KOPT-K1 (cell line): ENCODE measurements around the gene NLK.
"Not testable (repeated sequence)": the region's sequence is repeated elsewhere in the genome, so short reads cannot be mapped to it uniquely, and the experiment has no call there.

Experiments
- H3K27ac ChIP-seq: fragments of 200-600 bp; sonication (generic); 2 replicates; pipeline ENCODE4 v1.5.1; 2016; ENCODE audit warnings: antibody characterized with exemption, mild to moderate bottlenecking, low read depth, low read length; ENCODE audit not compliant: poor library complexity, severe bottlenecking
- H3K36me3 ChIP-seq: fragments of 200-600 bp; sonication (generic); 2 replicates; pipeline ENCODE4 v1.5.1; 2017; ENCODE audit warnings: antibody characterized with exemption, mild to moderate bottlenecking, low read length, moderate library complexity; ENCODE audit not compliant: insufficient read depth
- H3K9me3 ChIP-seq: fragments of 200-600 bp; sonication (generic); 2 replicates; pipeline ENCODE4 v1.5.1; 2017; ENCODE audit warnings: antibody characterized with exemption, low read length, mild to moderate bottlenecking; ENCODE audit not compliant: insufficient read depth, poor library complexity, severe bottlenecking

The NLK gene

DNA sequence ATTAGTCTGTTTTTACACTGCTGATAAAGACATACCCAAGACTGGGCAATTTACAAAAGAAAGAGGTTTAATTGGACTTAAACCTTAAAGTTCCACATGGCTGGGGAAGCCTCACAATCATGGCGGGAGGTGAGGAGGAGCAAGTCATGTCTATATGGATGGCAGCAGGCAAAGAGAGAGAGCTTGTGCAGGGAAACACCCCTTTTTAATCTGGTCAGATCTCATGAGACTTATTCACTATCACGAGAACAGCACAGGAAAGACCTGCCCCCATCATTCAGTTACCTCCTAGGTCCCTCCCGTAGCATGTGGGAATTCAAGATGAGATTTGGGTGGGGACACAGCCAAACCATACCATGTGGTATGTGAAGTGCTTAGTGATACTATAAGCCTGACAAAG lies 144.0 kb downstream of the NLK start:
- H3K36me3 ChIP-seq = peaks cover 26% of the 10 kb centered on the region
- not testable (repeated sequence) for H3K9me3 ChIP-seq, H3K27ac ChIP-seq

DNA sequence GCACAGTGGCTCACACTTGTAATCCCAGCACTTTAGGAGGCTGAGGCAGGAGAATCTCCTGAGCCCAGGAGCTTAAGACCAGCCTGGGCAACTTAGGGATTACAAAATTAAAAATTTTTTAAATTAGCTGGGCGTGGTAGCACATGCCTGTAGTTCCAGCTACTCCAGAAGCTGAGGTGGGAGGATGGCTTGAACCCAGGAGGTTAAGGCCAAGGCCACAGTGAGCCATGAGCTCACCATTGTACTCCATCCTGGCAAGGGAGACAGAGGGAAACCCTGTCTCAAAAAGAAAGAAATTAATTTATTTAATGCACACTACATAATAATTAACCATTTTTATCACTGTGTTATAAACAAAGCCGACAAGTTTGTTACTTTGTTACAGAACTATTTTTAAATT lies 145.5 kb downstream of the NLK start:
- Histone ChIP-seq H3K9me3 (peaks cover 8% of the 10 kb centered on the region), H3K36me3 (peaks cover 39% of the 10 kb centered on the region), H3K27ac (no peak overlapping the region)

DNA sequence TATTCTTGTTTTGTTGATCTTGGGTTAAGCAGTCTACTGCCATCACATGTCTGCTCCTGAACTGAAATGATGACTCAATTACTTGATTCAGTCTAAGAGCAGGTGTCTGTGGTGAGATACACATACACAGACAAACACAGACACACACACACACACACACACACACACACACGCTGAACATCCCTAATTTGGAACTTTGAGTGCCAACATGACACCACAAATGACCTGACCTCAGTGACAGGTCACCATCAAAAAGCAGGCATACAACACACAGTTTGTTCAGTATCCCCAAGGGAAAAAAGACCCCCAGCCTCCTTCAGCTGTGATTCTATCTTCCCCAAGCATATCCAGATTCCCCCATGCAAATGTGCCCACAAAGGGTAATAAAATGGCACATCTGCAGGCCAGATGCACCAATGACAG lies 146.4 kb downstream of the NLK start:
- peaks cover 44% of the 10 kb centered on the region for H3K36me3 ChIP-seq
- H3K27ac ChIP-seq = no peak overlapping the region
- H3K9me3 ChIP-seq = peaks cover 8% of the 10 kb centered on the region

DNA sequence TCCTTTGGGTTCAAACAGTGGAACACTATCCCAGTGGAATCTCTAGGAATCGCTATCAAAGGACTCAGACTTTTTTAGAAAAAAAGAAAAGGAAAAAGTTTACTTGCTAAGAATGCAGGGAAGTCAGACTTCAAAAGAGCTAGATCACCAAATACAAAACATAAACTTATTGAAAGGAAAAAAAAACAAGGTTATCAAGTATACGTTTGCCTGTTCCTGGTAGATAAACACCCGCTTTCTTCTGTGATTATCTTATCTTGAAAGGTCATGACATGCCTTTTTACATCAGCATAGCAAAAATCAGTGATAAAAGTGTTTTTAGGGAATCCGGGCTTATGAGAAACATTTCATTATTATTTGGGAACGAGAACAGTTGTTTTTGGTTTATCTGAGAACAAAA lies 147.2 kb downstream of the NLK start:
- Histone ChIP-seq H3K36me3 (peaks cover 47% of the 10 kb centered on the region), H3K27ac (no peak overlapping the region), H3K9me3 (peaks cover 8% of the 10 kb centered on the region)

DNA sequence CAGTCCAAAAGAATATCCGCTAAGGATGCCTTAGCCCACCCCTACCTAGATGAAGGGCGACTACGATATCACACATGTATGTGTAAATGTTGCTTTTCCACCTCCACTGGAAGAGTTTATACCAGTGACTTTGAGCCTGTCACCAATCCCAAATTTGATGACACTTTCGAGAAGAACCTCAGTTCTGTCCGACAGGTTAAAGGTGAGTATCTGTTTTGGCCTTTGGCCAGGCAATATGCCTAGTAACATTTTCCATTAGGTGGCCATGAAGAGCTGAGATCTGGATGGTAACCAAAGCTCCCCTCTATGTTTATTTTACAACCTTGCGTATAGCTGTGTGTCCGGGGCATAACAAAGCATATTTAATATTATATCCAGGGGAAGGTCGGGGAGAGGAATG lies 148.5 kb downstream of the NLK start:
- peaks cover 41% of the 10 kb centered on the region for H3K36me3 ChIP-seq
- H3K9me3 ChIP-seq = peaks cover 7% of the 10 kb centered on the region
- no peak overlapping the region for H3K27ac ChIP-seq

DNA sequence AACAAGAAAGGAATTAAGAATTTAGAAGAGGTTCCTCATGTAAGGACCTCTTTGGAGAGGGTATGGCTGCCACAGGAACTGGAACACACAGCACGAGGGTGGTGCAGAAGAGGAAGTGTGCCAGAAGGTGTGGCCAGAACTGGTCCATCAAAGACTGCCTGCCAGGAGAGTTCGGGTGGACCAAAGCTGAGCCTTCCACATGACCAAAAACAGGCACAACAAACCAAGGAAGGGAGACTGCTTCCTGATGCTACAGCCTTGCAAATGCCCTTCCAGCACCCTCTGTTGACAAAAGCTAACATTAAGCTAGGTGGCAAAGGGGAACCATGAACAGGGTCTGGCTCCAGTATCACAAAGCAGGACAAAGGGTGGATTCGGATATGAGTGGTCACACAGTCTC lies 150.8 kb downstream of the NLK start:
- H3K9me3 ChIP-seq = no peaks in the 10 kb centered on the region
- peaks cover 37% of the 10 kb centered on the region for H3K36me3 ChIP-seq
- no peak overlapping the region for H3K27ac ChIP-seq

DNA sequence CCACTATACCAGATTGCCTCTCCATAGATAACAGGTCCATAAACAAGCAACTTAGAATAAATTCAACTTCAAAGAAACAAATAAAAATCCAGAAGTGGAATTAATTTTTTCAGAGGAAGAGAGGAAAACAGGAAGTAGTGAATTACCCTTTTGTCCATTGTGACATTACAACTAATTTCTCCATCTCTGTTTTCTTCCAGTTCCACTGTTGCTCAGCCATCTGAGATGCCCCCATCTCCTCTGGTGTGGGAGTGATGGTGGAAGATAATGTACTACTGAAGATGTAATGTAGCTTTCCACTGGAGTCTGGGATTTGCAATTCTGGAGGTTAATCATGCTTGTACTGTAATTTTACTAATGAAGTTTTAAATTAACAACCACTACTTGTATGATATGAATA lies 151.9 kb downstream of the NLK start:
- Histone ChIP-seq H3K36me3 (peaks cover 37% of the 10 kb centered on the region), H3K27ac (no peak overlapping the region), H3K9me3 (no peaks in the 10 kb centered on the region)

DNA sequence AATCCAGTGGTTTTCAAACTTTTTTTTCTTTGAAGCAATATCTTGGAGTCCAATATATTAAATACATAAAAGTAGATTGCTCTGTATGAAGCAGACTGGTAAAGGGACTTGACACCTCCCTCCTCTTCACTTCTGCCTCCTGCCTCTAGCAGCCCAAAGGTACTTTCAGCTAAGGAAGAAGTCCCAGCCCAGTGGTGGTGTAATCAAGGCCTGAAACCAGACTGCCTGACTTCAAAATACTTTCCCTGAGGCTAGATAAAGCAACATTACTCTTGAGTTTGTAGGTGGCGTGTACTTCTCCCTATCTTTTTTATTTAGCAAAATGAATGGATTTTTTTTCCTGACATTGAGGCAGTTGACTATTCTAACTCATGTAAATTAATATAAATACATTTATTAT lies 154.2 kb downstream of the NLK start:
- Histone ChIP-seq H3K9me3 (no peaks in the 10 kb centered on the region), H3K27ac (no peak overlapping the region), H3K36me3 (peaks cover 37% of the 10 kb centered on the region)

DNA sequence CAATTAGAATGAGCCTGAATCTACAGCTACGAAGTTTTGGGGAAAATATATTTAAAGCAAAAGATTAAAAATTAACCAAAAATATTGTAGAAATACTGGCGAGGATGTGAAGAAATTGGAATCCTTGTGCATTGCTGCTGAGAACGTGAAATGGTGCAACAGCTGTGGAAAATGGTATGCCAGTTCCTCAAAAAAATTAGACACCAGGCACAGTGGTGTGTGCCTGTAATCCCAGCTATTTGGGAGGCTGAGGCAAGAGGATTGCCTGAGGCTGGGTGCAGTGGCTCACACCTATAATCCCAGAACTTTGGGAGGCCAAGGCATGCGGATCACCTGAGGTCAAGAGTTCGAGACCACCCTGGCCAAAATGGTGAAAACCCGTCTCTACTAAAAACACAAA lies 156.6 kb downstream of the NLK start:
- Histone ChIP-seq H3K36me3 (peaks cover 18% of the 10 kb centered on the region), H3K27ac (no peak overlapping the region), H3K9me3 (no peaks in the 10 kb centered on the region)

DNA sequence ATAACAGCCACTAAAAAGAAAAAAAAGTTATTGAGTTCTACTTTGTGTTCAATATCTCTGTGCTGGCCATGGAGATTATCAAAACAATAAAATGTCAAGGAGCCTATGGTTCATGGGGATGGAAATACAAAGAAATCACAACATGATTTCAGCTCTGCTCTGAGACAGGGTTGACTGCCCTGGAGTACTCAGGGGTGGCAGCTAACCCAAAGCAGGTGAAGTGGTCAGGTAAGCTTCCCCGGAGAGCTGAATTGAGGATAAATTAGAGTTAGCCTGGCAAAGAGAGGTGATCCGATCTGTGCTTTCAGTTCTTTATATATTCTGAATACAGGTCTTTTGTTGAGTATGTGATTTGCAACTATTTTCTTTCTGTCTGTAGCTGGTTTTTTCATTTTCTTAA lies 157.3 kb downstream of the NLK start:
- Histone ChIP-seq H3K27ac (no peak overlapping the region), H3K36me3 (peaks cover 13% of the 10 kb centered on the region), H3K9me3 (no peaks in the 10 kb centered on the region)

DNA sequence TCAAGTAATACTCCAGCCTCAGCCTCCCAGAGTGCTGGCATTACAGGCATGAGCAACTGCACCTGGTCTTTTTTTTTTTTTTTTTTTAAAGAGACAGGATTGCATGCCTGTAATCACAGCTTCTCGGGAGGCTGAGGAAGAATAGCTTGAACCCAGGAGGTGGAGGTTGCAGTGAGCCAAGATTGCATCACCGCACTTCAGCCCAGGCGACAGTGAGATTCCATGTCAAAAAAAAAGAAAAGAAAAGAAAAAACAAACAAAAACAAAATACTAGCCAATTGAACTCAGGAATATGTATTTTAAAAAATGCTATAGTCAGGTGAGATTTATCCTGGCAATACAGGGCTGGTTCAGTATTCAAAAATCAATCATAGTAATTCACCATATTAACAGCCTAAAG lies 158.8 kb downstream of the NLK start:
- Histone ChIP-seq H3K36me3 (peaks cover 3% of the 10 kb centered on the region), H3K27ac (no peak overlapping the region), H3K9me3 (no peaks in the 10 kb centered on the region)

DNA sequence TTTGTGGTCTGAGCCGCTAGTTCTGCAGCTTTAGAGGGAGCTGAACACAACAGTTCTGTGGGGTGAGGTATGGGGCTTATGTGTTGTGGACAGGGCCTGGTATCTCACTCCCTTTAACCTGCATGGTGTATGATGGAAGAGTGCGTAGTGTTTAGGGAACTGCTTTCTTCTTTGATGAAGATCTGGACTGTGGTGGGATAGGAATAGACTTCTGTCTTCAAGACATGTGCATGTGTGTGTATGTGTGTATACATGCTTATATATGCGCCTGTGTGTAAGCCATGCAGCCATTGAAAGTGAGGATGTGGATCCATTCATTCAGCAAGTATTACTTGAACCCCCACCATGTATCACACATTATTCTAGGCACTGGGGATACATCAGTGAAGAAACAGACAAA lies 161.8 kb downstream of the NLK start:
- Histone ChIP-seq H3K9me3 (no peaks in the 10 kb centered on the region), H3K27ac (no peak overlapping the region), H3K36me3 (no peaks in the 10 kb centered on the region)

DNA sequence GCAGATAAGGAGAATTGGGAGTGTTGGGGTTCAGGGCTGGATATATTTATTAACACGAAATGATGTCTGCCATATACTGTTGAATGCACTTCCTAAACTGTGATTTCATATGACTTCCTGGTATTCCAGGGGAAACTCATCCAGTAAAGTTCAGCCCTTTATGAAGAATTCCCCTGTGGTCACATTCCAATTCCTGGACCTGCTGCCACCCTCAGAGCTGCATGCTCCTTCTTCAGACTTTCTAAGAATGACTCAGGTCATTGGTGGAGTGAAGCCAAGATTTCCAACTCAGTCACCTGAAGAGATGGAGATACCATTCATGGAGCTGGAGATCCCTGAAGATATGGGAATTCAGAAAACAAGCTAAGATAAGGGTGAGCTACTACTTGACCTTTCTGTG lies 162.3 kb downstream of the NLK start:
- Histone ChIP-seq H3K9me3 (no peaks in the 10 kb centered on the region), H3K36me3 (no peaks in the 10 kb centered on the region), H3K27ac (no peak overlapping the region)

DNA sequence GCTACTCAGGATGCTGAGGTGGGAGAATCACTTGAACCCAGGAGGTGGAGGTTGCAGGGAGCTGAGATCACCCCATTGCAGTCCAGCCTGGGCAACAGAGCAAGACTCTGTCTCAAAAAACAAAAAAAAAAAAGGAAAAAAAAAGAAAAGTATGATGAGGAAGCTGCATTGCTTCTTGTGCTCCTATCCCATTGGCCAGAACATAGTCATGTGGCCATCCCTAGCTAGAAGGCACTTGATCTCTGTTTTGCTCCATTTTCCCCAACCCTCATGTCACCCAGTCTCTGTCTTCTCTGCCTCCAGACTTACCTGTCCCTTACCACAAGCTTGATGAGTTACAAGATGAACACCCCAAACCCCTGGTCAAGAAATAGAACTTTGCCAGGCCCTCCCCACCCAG lies 163.8 kb downstream of the NLK start:
- Histone ChIP-seq H3K9me3 (peaks cover 7% of the 10 kb centered on the region), H3K36me3 (no peaks in the 10 kb centered on the region), H3K27ac (no peak overlapping the region)

DNA sequence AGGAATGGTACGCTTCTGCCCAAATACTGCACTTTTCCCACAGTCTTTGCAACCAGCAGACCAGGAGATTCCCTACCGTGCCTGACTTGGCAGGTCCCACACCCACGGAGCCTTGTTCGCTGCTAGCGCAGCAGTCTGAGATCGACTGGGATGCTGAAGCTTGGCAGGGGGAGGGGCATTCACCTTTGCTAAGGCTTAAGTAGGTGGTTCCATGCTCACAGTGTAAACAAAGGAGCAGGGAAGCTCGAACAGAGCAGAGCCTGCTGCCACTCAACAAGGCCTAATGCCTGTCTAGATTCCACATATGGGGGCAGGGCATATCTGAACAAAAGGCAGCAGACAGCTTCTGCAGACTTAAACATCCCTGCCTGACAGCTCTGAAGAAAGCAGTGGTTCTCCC lies 169.3 kb downstream of the NLK start:
- peaks cover 17% of the 10 kb centered on the region for H3K9me3 ChIP-seq
- no peaks in the 10 kb centered on the region for H3K36me3 ChIP-seq
- no peak overlapping the region for H3K27ac ChIP-seq

DNA sequence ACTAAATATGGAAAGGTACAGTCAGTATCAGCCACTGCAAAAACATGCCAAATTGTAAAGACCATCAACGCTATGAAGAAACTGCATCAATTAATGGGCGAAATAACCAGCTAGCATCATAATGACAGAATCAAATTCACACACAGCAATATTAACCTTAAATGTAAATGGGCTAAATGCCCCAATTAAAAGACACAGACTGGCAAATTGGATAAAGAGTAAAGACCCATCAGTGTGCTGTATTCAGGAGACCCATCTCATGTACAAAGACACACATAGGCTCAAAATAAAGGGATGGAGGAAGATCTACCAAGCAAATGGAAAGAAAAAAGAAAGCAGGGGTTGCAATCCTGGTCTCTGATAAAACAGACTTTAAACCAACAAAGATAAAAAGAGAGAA lies 171.1 kb downstream of the NLK start:
- H3K9me3 ChIP-seq = peaks cover 17% of the 10 kb centered on the region
- not testable (repeated sequence) for H3K36me3 ChIP-seq, H3K27ac ChIP-seq

DNA sequence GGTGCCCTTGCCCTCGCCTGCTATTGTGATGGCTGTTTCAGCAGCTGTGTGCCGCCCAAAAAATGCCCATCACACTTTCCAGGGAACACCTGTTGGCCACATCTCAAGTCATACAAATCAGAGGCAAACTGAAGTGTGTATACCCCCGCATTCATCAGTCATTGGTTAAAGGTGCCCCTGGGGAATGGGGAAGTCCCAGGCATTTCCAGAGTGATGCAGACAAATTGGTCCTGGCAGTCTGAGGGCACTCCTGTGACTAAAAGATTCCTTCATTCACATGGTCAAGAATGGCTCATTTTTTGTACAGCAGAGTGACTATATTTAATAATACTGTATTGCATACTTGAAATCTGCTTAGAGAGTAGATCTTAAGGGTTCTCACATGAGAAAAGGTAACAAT lies 173.6 kb downstream of the NLK start:
- H3K27ac ChIP-seq = no peak overlapping the region
- peaks cover 12% of the 10 kb centered on the region for H3K9me3 ChIP-seq
- H3K36me3 ChIP-seq = no peaks in the 10 kb centered on the region
